Stimulated activated CD4-positive, alpha-beta T cell treated with anti-CD3 and anti-CD28 coated beads, Interleukin-12 subunit alpha, Interleukin-12 subunit beta, amount 100 ng/mL, for 48 hours (primary cell): ENCODE data around the gene SLC25A1.

Experiments
- DNase-seq, 3 donors: peaks; one replicate each; pipeline ENCODE4 v3.0.0-alpha.2; 2020; ENCODE audit warnings: low read depth in 2 of 3, low spot score in 1 of 3

The SLC25A1 gene

GRCh38 chr22:19139974-19140373, 38.6 kb downstream of the SLC25A1 start:
- no peak for DNase-seq

GRCh38 chr22:19139001-19139356, 39.6 kb downstream of the SLC25A1 start:
- DNase-seq, result no peak

GRCh38 chr22:19138217-19139000, 40.1 kb downstream of the SLC25A1 start:
- no peak for DNase-seq

DNA sequence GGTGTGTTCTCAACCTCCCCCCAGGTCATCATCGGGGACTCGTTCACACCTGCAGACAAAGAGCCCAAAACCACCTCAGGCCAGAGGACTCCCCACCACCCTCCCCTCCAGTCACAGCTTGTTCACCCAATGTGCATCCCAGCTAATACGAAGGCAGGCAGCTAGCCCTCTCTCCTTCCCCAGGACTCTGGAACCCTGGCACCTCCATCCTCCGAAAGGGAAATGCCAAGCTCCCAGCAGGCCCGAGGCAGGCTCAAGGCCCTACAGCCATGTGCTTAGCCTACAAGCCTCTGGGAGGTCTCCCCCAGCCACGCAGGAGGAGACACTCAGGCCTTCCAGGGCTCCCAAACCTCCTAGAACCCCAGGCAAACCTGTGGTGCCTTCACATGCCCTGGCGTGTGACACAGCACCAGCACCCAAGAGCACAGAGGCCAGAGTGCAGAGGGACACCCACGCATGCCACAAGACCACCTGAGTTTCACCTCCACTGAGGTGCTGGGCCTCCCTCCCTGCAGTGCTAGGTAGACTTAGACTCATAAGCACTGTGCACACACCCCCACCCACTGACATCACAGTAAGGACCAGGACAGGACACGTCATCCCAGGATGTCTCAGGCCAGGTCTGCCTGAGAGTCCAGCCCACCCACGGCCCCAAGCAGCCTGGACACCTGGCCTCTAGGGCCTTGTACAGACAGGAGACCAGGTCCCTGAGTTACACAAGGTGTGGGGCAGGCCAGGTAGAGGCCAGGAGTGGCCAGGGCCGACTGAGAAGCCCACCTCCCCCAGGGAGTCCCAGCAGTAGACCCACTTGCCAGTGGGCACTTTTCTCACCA, 40.9 kb downstream of the SLC25A1 start:
- DNase-seq, result no peak

DNA sequence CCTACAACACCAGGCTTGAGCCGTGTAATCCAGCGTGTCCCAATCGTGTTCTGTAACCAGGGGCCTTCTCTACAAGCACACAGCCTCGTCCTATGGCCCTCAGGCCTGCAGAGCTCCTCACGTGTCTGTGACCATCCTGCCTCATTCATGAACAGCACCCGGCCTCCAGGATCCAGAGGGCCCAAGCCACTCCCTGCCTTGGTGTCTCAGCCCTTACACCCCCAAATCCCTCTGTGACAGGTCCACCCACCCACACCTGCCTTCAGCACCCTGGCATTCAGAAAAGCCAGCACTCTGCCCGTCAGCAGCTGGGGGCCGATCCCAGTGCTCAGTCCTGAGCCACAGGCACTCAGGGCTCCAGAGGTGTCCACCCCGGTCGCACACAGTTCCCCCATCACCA, 41.6 kb downstream of the SLC25A1 start:
- DNase-seq, result no peak

DNA sequence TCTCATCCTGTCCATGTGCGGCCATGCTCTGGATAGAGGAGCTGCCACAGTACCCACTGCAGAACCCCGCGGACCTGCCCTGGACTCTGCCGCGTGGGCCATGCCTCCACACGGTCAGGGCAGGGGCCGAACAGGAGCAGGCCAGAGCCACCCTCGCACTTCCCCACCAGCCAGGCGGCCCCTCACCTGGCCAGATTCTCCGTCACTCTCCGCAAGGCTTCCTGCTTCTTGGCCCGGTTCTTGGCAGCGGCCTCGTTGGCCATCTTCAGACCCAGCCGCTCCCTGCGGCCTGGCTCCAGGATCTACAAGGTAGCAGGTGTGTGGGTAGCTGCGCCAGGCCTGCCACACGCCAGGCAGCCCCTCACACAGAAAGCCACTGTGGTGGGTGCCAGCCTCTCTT, 43.7 kb downstream of the SLC25A1 start:
- no peak for DNase-seq

GRCh38 chr22:19134176-19134831, 44.2 kb downstream of the SLC25A1 start:
- no peak for DNase-seq

DNA sequence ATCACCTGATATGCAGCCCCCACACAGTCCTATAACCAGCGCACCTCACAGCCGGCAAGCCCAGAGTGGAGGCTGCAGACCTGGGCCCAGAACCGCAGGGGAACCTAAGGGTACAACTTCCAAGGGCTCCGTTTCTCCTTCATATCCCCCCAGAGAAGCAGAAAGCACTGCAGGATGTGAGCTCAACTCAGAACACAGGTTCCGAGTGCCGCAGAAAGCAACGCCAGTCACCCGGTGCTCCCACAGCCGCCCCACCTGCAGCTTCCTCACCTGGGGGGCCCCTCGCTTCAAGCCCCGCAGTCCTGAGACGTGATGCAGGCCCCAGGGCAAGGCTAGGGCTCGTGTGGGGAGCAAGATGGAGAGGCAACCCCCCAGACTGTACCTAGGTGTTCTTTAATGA, 45.0 kb downstream of the SLC25A1 start:
- DNase-seq, result no peak

DNA sequence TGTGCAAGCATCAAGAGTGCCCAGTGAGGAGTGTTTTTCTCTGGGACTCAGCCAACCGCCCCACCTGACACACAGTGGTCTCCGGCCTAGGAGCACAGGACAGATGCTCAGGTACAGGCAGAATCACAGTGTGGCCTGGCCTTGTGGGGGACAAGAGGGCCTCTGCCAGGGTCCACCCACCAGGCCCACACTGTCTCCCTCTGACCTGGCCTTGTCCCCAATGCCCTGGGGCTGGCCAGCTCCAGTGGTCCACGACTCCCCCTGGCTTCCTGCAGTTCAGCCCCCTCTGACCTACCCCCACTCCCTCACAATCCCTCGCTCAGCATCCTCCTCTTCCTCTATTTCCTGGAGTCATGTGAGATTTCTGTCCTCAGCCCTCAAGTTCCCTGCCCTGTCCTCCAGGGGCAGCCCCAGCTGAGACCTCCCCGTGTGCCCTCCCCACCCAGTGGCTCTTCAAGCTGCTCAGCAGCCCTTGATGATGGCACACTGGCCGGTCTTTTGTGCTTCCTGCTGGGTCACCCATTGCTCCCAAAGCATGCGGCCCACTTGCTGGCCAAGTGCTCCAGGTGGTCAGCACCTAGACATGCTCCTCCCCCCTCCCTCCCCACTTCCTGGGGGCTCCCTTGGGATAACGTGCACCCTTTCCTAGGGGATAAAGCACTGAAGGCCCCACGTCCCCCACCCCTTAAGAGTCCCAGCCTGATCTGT, 45.7 kb downstream of the SLC25A1 start:
- no peak for DNase-seq

- DNase-seq, result no peak
Measured at GRCh38 chr22:19132153-19132552, 46.4 kb downstream of the SLC25A1 start.

GRCh38 chr22:19131685-19132015, 46.9 kb downstream of the SLC25A1 start:
- no peak for DNase-seq

- DNase-seq, result no peak
Measured at GRCh38 chr22:19130959-19131684, 47.4 kb downstream of the SLC25A1 start, which contains the start of gene TSSK2. TSSK2 (plus strand) TSS chr22:19131308; CDS start chr22:19131400, 92 bp downstream.

DNA sequence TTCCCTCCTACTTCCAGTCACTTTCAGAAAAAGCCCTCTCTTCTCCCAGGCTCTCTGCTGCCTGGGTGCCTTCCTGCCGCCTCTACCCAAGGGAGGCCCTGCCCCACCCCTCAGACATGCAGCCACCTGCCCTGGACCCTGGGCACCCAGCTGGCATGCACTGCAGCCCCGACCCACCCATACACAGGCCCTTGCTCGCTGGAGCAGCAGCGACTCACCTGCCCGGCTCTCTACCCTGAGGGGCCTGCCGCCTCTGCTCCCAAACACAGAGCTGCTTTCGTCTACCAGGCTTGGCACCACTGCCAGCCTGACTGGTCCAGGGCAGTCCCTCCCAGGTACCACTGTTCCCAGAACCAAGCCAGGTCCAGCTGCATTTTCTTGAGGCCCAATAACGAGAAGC, 48.7 kb downstream of the SLC25A1 start:
- no peak for DNase-seq

DNA sequence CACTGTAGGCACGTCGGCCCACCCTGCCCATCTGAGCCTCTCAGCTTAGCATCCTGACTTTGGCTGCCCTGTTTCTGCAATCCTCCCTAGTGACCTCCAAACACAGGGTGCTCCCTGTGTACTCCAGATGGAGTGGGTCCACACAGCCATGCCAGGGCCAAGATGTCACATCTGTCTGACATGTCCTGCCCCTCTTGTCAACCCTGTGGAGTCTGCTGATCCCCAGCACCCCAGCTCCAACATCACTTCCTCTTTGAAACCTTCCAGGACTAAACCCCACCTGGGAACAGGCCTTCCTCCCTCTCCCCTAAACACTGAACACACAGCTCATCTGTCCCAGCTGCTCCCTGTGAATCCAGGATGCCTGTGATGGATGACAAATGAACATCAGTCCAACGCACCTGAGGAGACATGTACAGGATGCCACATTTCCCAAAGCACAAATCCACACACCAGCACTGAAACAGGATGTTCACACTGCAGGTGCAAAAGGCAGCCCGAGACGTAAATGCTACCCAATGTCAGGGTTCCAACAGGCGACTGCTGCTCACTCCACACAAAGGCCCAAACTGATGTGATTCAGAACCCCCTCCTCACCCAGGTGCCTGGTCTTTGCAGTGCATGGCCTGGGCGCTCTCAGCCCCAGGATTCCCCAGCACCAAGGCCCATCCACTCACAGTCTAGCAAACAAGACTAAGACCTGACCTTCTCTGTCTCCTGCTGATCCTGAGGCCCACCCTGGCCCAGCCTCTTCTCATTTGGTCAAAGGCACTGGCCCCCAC, 49.4 kb downstream of the SLC25A1 start:
- no peak for DNase-seq

DNA sequence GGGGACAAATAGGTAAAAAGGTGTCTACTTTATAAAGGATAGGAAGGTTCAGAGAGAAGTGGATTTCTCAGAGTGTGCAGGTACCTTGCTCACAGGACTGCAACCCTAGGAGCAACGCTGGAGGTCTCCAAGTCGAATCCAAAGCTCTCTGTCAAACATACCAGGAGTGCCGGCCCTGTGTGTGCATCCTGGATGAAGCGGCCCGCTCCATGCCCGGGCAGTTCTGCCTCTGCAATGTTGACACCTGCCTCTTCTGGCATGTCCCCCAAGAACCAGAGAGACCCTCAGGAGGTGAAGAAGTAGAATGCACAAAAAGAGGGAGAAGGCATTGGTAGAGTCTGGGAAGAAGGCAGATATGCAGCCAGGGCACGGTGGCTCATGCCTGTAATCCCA, 50.5 kb downstream of the SLC25A1 start:
- DNase-seq, result no peak

GRCh38 chr22:19127329-19128008, 51.1 kb downstream of the SLC25A1 start:
- DNase-seq, result no peak

DNA sequence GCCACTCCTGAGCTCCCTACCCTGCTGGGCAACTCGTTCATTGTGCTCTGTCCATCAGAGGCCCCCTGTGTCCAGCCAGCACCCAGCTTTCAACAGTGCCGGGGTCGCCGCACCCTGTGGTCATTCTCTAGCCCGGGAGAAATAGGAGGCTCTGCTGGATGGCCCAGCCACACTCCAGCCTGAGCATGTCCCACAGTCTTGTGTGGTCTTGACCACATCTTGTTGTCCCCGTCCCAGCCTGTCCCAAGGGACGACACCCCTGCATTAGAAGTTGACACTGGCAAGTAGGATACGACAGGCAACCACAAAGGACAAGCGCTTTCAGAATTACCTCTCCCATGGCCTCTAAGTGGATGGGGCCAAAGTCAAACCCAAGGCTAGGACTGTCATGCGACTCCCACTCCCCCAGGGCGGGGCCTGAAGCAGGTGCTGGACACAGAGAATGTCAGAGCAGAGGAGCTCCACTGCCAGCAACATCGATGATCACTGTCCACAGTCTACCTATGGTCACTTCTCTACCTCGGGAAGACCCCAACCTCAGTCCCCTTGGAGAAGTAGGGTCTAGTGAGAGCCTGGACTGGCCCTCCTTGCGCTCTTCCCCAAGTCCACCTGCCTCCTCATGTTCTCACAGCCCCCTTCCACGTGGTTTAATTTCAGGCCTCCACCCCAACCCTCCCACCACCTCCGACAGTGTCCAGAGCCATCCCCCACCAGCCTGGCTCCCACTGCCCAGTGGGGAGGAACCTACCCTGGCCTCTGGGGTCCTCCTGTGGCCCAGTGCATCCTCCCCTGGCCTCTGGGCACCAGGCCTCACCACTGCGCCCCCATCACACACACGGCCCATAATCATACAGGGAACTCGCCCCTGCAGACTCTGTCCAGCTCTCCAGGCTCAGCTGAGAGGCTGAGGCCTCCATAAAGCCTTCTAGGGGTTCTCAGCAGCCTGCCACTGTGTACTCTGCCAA, 51.9 kb downstream of the SLC25A1 start:
- DNase-seq, result no peak
